Activated CD8-positive, alpha-beta T cell treated with anti-CD3 and anti-CD28 coated beads for 36 hours (primary cell): Measurements from ENCODE around the gene CFAP54. TPM values are rescaled to one million over a fixed set of nuclear protein-coding genes. Genes with fewer than 3 reads are reported as not detected.

ENCODE experiments used
- ATAC-seq: fragments of 200-7000 bp; cut with Tn5 transposase; one replicate; pipeline ENCODE4 v1.10.0; 2021; ENCODE audit warnings: mild to moderate bottlenecking, moderate library complexity
- CTCF ChIA-PET: fragments of 350-600 bp; sonication (Branson Sonifier 250); formaldehyde crosslinking; loops from one replicate; lab custom pipeline; 2021; ENCODE audit warnings: antibody characterized with exemption; lab: Charles Lee
- POLR2A ChIA-PET: fragments of 350-600 bp; sonication (Branson Sonifier 250); formaldehyde crosslinking; loops from one replicate; lab custom pipeline; 2021; ENCODE audit warnings: antibody characterized with exemption; lab: Charles Lee
- DNase-seq: peaks from one replicate; pipeline ENCODE4 v3.0.0-alpha.2; 2020
- H3K27ac Mint-ChIP-seq: one replicate; pipeline ENCODE4 v1.8.0; 2021; ENCODE audit warnings: mild to moderate bottlenecking, mixed read lengths
- H3K27me3 Mint-ChIP-seq: one replicate; pipeline ENCODE4 v1.8.0; 2021; ENCODE audit warnings: mixed read lengths
- H3K36me3 Mint-ChIP-seq: one replicate; pipeline ENCODE4 v1.8.0; 2021; ENCODE audit warnings: low read depth, mixed read lengths
- H3K4me1 Mint-ChIP-seq: one replicate; pipeline ENCODE4 v1.8.0; 2021; ENCODE audit warnings: low read depth, mixed read lengths
- H3K4me3 Mint-ChIP-seq: one replicate; pipeline ENCODE4 v1.8.0; 2021; ENCODE audit warnings: mild to moderate bottlenecking, moderate library complexity, mixed read lengths
- H3K9me3 Mint-ChIP-seq: one replicate; pipeline ENCODE4 v1.8.0; 2021; ENCODE audit warnings: mixed read lengths
- intact Hi-C: fragments of 100-400 bp; cut with micrococcal nuclease; formaldehyde crosslinking; loops from one replicate; pipeline ENCODE4 v1.10.0; 2022
- total RNA-seq, 2 experiments: library from RNA; stranded (reverse); gene quantifications; one replicate each; pipeline ENCODE4 v1.2.3, GENCODE V29; 2021
- TF ChIP-seq, protein P1 (sequence below): fragments of 200-600 bp; IDR thresholded peaks from one replicate; pipeline ENCODE4 v1.8.0; 2022; ENCODE audit warnings: antibody characterized with exemption, mild to moderate bottlenecking

The CFAP54 gene
- total RNA-seq, 2 experiments from 2014 or later = 0.38 to 0.45 TPM

DNA sequence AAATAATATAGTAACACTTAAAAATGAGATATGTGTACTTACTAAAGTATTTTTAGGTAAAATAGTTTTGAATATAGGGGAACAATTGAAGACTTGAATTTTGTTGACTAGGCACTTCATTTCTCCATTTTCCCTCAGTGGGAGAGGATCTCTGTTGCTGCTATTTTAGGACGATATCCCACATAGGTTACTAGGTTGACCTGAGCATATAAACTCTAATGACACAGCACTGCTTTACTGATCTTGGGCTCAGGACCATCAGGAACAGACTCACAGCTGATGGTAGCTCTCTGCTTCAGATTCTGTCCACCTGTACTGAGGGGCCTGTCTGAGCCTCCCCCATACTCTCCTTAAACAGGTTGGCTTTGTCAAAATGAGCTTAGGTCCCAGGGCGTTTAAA, 423.6 kb downstream of the CFAP54 start:
- Mint-ChIP-seq H3K27ac (no peak overlapping the region), H3K27me3 (no peaks in the 10 kb centered on the region), H3K4me3 (no peak overlapping the region), H3K36me3 (peaks cover 54% of the 10 kb centered on the region), H3K4me1 (peaks cover 53% of the 10 kb centered on the region), H3K9me3 (peaks cover 4% of the 10 kb centered on the region)
- ChIA-PET CTCF (interaction anchor here (1.1 to 1.3 kb wide), 2 partner anchors 13 to 74 kb away, joined by 3 to 4 read pairs; no protein-coding TSS in a partner anchor), POLR2A (interaction anchor here (0.6 kb wide), 1 partner anchor 22 kb away, joined by 3 read pairs; no protein-coding TSS in a partner anchor)
- no peak for DNase-seq
- TF ChIP-seq, protein P1, sequence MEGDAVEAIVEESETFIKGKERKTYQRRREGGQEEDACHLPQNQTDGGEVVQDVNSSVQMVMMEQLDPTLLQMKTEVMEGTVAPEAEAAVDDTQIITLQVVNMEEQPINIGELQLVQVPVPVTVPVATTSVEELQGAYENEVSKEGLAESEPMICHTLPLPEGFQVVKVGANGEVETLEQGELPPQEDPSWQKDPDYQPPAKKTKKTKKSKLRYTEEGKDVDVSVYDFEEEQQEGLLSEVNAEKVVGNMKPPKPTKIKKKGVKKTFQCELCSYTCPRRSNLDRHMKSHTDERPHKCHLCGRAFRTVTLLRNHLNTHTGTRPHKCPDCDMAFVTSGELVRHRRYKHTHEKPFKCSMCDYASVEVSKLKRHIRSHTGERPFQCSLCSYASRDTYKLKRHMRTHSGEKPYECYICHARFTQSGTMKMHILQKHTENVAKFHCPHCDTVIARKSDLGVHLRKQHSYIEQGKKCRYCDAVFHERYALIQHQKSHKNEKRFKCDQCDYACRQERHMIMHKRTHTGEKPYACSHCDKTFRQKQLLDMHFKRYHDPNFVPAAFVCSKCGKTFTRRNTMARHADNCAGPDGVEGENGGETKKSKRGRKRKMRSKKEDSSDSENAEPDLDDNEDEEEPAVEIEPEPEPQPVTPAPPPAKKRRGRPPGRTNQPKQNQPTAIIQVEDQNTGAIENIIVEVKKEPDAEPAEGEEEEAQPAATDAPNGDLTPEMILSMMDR = no peak
- intact Hi-C loops = no loop called here
- ATAC-seq = no peak

DNA sequence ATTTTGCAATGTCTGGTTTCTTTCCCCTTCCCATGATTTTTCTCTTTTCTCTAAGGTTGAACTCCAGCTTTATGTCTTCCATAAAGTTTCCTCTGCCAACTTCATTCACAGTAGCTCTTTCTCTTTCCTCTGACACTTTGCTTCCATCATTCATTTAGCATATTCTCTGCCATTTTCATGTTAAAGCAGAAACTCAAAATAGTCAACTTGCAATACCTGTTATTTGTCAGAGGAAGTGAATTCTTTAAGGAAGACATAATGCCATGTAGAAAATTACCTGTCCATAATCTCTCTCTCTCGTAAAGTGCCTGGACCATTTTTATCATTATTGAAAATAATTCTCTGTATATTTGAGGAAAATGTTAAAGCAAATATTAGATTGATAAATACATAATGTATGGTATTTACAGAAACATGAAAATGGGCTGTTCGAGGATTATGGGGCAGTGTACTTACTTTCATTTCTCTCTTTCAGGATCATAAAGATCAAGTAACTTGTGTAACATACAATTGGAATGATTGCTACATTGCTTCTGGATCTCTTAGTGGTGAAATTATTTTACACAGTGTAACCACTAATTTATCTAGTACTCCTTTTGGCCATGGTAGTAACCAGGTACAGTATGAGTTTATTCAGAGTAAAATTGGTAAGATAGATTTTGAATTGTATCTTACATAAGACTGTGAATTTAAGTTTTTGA, 430.3 kb downstream of the CFAP54 start:
- no peaks in the 10 kb centered on the region for H3K27me3 Mint-ChIP-seq
- POLR2A ChIA-PET = no interaction called here

More for the DNA sequence above, 430.3 kb downstream of the CFAP54 start:
- intact Hi-C loops = no loop called here
- TF ChIP-seq, protein P1 = no peak
- Mint-ChIP-seq H3K36me3 (peaks cover 52% of the 10 kb centered on the region), H3K4me3 (no peak overlapping the region), H3K4me1 (peaks cover 21% of the 10 kb centered on the region), H3K27ac (no peak overlapping the region), H3K9me3 (peaks cover 4% of the 10 kb centered on the region)
- CTCF ChIA-PET = no interaction called here
- ATAC-seq = no peak
- DNase-seq = no peak

Other genes with a start within 250 kb of the CFAP54 start
- 10 to 100 TPM; 28.4 to 29.0 TPM for gene CDK17, start 89.1 kb upstream of the CFAP54 start, total RNA-seq